Left lobe of liver (tissue), 2 donors: ENCODE data around the gene ABI2. TPM values are rescaled to one million over a fixed set of nuclear protein-coding genes. Genes with fewer than 3 reads are reported as not detected.
"Not testable (repeated sequence)": the region's sequence is repeated elsewhere in the genome, so short reads cannot be mapped to it uniquely, and the experiment has no call there.

Experiments
- ATAC-seq: fragments of 200-7000 bp; cut with Tn5 transposase; one replicate; pipeline ENCODE4 v1.9.1; 2020; ENCODE audit warnings: mild to moderate bottlenecking, moderate library complexity
- DNase-seq: peaks from one replicate; pipeline ENCODE4 v3.0.0-alpha.2; 2020; ENCODE audit warnings: low spot score
- total RNA-seq: library from RNA; stranded (reverse); gene quantifications from one replicate; pipeline ENCODE4 v1.2.1, GENCODE V29; 2021
- donor health status: DM: no; HTN: no; CAD: no; lungs with moderate emphysema.
- donor health status: DM: no; HTN: yes; CAD: no.

ABI2 gene
- total RNA-seq, 1 donor from 2014 or later = 7.2 TPM

- no peak for ATAC-seq
- DNase-seq = no peak
Measured at GRCh38 chr2:203354966-203355365, 26.8 kb downstream of the ABI2 start.

- no peak for ATAC-seq
- no peak for DNase-seq
Measured at GRCh38 chr2:203359450-203359849, 31.3 kb downstream of the ABI2 start.

DNA sequence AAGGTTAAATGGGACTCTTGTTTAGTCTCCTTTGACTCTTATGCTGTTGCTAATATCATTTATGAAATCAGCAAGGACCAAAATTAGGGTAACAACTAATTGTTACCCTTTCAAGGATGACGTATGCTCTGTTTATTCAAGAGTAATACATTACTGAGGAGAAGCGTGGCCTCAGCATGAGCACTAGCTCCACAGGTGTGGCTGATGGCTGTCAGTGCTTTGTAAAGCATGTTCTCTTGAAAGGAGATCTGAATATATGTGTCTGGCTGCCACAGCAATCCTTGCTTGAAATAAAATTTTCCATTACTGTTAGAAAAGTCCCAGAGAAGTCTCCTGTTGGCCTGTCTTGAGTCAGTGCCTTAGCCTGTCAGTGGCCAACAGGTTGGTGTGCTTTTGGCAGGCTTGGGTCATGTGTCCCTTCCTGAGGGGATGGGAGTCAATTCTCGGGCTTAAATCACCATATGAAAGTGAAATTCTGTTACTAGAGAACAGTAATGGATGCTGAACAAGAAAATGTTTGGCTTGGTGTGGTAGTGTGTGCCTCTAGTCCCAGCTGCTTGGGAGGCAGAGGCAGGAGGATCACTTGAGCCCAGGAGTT, 32.7 kb downstream of the ABI2 start:
- DNase-seq (no peak), ATAC-seq (no peak)

DNA sequence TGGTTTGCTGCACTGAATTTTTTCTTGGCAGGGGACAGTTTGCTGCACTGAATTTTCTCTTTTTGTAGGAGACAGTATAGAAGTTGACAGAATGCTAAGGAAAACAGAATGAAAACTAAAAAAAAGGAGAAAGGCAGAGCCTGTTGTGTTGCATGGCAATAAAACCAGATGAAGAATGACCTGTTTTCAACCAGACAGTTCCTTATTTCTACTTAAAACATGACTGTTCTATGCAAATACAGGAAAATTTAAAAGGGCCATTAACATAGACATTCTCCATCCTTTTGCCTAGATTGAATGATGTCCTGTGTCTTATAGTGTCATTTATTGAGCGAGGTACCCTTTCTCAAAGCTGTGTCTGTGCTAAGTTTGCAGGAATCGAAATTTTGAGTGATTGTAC, 33.3 kb downstream of the ABI2 start:
- DNase-seq (no peak), ATAC-seq (no peak)

DNA sequence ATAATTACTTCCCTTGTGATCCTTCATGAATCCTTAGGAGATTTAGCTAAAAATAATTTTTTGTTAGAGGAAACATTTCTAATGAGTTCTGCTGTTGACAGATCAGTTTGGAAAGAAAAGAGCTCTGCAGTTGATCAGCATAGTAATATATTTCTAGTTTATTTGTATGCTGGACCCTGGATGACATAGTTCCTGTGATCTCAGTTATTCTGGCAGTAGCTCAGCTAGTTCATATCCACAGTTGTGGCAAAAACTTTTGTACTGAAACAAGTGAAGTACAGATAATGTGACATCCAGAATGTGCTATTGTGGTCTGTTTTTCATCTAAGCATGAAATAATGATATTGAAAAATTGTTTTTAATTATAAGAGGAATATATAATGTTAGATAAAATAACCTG, 33.7 kb downstream of the ABI2 start:
- DNase-seq (no peak), ATAC-seq (no peak)

GRCh38 chr2:203366639-203367466, 38.7 kb downstream of the ABI2 start:
- no peak for ATAC-seq
- no peak for DNase-seq

DNA sequence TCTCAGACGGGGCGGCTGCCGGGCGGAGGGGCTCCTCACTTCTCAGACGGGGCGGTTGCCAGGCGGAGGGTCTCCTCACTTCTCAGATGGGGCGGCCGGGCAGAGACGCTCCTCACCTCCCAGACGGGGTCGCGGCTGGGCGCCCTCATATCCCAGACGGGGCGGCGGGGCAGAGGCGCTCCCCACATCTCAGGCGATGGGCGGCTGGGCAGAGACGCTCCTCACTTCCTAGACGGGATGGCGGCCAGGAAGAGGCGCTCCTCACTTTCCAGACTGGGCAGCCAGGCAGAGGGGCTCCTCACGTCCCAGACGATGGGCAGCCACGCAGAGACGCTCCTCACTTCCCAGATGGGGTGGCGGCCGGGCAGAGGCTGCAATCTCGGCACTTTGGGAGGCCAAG, 44.5 kb downstream of the ABI2 start:
- ATAC-seq, DNase-seq: not testable (repeated sequence)

- DNase-seq = no peak
- no peak for ATAC-seq
Measured at GRCh38 chr2:203376173-203376572, 48.0 kb downstream of the ABI2 start.

DNA sequence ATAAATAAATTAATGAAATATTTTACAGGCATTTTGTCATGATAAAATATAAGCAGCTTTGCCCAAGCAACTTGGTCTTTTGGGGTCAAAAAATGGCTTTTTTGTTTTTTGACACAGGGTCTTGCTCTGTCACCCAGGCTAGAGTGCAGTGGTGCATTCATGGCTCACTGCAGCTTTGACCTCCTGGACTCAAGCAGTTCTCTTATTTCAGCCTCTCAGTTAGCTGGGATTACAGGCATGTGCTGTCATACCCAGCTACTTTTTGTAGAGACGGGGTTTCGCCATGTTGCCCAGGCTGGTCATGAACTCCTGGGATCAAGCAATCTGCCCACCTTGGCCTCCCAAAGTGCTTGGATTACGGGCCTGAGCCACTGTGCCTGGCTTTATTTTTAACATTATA, 51.0 kb downstream of the ABI2 start:
- ATAC-seq = no peak
- DNase-seq = no peak

- no peak for DNase-seq
- ATAC-seq = no peak
Measured at GRCh38 chr2:203383038-203383437, 54.8 kb downstream of the ABI2 start.

- not testable (repeated sequence) for DNase-seq, ATAC-seq
Measured at GRCh38 chr2:203388153-203388552, 60.0 kb downstream of the ABI2 start.

- no peak for DNase-seq
- ATAC-seq = no peak
Measured at GRCh38 chr2:203394519-203395227, 66.5 kb downstream of the ABI2 start.

GRCh38 chr2:203395858-203396257, 67.7 kb downstream of the ABI2 start:
- DNase-seq (no peak), ATAC-seq (no peak)

DNA sequence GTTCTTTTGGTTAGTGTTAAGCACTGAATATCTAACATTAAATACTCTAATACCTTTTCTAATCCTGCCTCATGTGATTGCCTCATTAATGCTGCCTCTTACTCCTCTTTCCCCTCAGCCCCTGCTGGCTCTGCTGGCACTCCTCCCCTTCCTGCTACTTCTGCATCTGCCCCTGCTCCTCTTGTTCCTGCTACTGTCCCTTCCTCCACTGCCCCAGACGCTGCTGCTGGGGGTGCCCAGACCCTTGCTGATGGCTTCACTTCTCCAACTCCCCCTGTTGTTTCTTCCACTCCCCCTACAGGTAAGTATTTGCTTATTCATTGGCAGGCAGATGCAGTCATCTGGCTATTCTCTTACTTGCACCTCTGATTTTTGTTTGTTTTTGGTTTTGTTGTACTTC, 68.5 kb downstream of the ABI2 start:
- no peak for DNase-seq
- no peak for ATAC-seq

- no peak for ATAC-seq
- DNase-seq = no peak
Measured at GRCh38 chr2:203399031-203399430, 70.8 kb downstream of the ABI2 start.

GRCh38 chr2:203400805-203401585, 72.8 kb downstream of the ABI2 start:
- ATAC-seq = no peak

DNA sequence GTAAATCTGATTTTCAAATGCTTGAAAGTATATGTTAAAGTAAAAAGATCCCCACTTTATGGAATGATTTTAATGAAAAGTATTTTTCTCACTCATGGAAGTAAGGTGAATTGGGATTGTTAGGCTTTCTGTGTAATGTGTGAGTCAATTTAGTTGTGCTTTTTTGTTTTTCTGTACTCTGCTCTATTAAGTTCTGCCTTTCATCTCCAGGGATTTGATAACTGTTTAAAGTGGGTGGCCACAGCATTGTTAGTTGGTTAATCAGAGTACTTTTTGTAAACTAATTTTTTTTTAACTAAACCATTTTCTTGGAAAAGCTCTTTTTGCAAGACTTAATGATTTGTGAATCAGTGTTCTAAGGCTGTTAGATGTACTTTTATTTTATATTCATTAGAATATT, 76.8 kb downstream of the ABI2 start:
- DNase-seq = no peak
- ATAC-seq = no peak

More at GRCh38 chr2:203400805-203401585, 72.8 kb downstream of the ABI2 start:
- DNase-seq = no peak

DNA sequence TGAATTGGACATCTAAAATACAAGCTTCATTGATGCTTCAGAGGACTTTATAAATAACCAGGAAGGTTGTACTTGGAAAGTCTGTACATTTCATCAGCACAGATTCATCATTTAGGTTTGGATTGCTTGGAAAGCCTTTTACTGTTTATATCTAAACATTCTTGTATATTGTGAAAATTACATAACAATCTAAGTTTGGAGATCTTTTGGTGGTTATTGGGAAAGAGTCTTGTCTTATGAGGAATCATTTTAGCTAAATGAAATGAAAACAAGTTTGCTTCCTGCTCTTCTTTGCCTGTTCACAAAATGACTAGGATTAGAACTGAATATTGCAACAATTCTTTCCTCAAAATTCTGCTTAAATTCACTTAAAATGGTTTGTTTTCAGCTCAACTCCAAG, 79.3 kb downstream of the ABI2 start:
- no peak for ATAC-seq
- no peak for DNase-seq

- ATAC-seq (no peak), DNase-seq (no peak)
Measured at GRCh38 chr2:203412546-203413331, 84.5 kb downstream of the ABI2 start.

DNA sequence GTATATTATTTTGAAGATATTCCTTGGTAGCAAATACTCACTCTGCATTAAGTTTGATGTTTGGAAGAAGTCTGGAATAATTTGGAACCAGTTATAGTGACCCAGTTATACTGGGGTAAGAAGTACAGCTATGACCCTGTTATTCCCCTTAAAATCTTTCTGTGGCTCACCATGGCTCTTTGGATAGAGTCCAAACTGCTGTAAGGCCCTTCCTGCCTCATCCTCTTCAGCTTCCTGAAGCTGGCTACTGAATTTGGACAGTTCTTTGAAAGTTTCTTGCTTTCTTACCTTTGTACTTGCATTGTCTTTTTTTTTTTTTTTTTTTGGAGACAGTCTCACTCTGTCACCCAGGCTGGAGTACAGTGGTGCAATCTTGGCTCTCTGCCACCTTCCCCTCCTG, 85.6 kb downstream of the ABI2 start:
- no peak for DNase-seq
- ATAC-seq = no peak
